ENCODE data around the gene POLE. TPM values are rescaled to one million over a fixed set of nuclear protein-coding genes. Genes with fewer than 3 reads are reported as not detected.

Gene POLE
- total RNA-seq, 3 donors from 2014 or later = 36.5 to 51.5 (median 43.5) TPM

DNA sequence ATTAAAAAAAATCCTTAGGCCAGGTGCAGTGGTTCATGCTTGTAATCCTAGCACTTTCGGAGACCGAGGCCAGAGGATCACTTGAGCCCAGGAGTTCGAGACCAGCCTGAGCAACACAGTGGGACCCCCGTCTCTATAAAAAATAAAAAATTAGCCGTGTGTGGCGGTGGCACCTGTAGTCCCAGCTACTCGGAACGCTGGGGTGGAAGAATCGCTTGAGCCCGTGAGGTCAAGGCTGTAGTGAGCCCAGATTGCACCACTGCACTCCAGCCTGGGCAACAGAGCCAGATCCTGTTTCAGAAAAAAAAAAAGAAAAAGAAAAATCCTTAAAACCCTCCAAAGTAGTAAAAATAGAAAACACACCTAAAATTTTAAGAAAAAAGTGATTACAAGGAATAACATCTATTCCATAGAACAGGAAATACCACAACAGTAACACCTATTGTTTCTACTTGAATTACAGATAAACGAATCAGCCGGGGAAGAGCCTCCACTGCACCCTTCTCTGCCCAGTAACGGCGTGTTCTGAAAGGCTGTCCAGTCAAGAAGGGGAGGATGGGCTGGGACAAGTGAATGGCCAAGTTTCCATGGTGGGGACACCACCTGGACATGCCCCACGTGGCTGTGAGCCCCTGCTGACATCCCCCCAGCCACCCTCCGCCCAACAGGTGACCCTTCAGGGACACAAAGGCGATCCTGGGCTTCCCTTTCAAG, 17.8 kb downstream of the POLE start:
- intact Hi-C loops (cut with DNase I; ENCODE audit: low total_unique reads) = no loop called here
- H3K27ac ChIP-seq = no peak overlapping the region
- no peak overlapping the region for H3K4me3 ChIP-seq
- DNase-seq (ENCODE audit: low spot score in 2 of 2) = no peak
- no peaks in the 10 kb centered on the region for H3K9me3 ChIP-seq
- H3K27me3 ChIP-seq = no peaks in the 10 kb centered on the region
- TF ChIP-seq POLR2A (IDR thresholded peaks at IDR 0.05) (no peak), POLR2AphosphoS5 (IDR thresholded peaks at IDR 0.05) (no peak)
- TF ChIP-seq, protein P1, sequence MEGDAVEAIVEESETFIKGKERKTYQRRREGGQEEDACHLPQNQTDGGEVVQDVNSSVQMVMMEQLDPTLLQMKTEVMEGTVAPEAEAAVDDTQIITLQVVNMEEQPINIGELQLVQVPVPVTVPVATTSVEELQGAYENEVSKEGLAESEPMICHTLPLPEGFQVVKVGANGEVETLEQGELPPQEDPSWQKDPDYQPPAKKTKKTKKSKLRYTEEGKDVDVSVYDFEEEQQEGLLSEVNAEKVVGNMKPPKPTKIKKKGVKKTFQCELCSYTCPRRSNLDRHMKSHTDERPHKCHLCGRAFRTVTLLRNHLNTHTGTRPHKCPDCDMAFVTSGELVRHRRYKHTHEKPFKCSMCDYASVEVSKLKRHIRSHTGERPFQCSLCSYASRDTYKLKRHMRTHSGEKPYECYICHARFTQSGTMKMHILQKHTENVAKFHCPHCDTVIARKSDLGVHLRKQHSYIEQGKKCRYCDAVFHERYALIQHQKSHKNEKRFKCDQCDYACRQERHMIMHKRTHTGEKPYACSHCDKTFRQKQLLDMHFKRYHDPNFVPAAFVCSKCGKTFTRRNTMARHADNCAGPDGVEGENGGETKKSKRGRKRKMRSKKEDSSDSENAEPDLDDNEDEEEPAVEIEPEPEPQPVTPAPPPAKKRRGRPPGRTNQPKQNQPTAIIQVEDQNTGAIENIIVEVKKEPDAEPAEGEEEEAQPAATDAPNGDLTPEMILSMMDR (IDR thresholded peaks at IDR 0.05) = no peak
- no peaks in the 10 kb centered on the region for H3K4me1 ChIP-seq
- H3K36me3 ChIP-seq = peaks cover 8% of the 10 kb centered on the region

DNA sequence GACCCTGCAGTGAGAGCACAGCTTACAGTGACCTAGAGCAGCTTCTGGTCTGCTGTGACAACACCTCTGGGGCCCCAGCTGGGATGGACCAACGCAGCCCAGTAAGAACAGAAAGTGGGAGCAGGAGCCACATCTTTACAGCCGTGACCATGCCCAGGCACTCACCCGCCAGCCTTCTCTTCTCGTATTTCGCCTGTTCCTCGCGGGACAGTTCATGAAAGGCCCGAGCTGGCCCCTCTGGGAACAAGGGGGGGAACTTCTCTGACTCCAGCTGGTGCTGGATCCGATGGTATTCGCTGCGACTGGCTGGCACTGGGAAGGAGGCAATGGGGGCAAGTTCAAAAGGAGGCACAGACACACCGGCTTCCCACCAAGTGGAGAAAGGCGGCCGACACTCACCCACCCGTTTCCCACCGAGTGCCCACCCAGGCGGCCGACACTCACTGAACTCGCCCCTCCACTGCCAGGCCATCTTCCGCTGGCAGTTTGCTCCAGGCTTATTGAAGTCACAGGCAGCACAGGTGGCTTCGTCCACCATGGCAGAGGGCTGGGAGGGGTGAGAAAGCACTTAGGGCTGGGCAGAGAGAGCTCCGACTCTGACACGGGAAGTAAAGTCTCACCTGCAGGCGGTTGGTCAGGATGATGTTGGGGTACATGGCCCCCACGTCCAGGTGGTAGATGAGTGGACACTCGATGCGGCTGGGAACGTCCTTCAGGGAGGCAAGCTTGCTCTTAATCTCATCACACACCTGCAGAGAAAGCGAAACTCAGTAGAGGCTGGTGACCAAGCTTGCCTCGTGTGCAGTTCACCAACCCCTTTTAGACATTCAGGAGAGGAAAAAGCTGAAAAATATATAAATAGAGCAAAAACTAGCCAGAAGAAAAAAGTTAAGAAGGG, 18.7 kb downstream of the POLE start:
- Histone ChIP-seq H3K4me1 (no peaks in the 10 kb centered on the region), H3K9me3 (no peaks in the 10 kb centered on the region), H3K36me3 (peaks cover 8% of the 10 kb centered on the region), H3K27ac (no peak overlapping the region), H3K4me3 (no peak overlapping the region), H3K27me3 (no peaks in the 10 kb centered on the region)
- intact Hi-C loops (cut with DNase I; ENCODE audit: low total_unique reads) = no loop called here
- DNase-seq (ENCODE audit: low spot score in 2 of 2) = no peak
- TF ChIP-seq, protein P1 (IDR thresholded peaks at IDR 0.05) = no peak
- no peak for TF ChIP-seq POLR2AphosphoS5 (IDR thresholded peaks at IDR 0.05)
- no peak for TF ChIP-seq POLR2A (IDR thresholded peaks at IDR 0.05)

DNA sequence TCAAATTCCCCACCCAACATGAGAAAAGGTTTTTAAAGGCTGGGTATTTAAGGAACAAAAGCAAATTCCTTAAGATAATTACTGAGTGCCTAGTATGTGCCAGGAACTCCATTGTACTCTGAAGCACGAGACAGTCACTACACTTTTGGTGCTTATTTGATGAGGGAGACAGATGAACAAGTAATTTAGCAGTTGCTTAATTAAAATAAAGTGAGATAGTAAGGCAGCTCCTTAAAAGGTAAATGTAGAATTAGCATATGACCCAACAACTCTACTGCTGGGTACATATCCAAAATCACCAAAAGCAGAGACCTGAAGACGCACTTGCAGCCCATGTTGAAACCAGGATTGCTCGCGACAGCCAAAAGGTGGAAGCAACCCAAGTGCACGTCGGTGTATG, 21.3 kb downstream of the POLE start:
- DNase-seq (ENCODE audit: low spot score in 2 of 2) = no peak
- no peaks in the 10 kb centered on the region for H3K4me1 ChIP-seq
- H3K36me3 ChIP-seq = peaks cover 1% of the 10 kb centered on the region
- intact Hi-C loops (cut with DNase I; ENCODE audit: low total_unique reads) = no loop called here
- H3K4me3 ChIP-seq = no peak overlapping the region
- H3K27me3 ChIP-seq = no peaks in the 10 kb centered on the region
- no peaks in the 10 kb centered on the region for H3K9me3 ChIP-seq
- TF ChIP-seq POLR2A (IDR thresholded peaks at IDR 0.05) = no peak
- TF ChIP-seq, protein P1 (IDR thresholded peaks at IDR 0.05) = no peak
- no peak for TF ChIP-seq POLR2AphosphoS5 (IDR thresholded peaks at IDR 0.05)
- no peak overlapping the region for H3K27ac ChIP-seq

DNA sequence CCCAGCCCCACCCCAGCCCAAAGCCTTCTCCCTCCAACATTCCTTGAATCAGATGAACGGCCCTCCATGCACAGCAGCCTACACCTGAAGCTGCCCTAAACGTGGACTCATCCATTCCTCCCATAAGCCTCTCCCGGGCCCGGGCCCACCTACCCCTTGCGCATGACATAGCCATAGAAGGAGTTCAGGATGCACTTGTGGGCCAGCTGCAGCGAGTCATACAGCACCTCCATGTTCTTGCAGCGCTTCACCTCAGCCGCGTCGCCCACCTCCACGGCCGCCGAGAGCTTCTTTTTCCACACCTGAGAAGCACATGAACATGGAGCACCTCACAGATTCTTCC, 22.0 kb downstream of the POLE start:
- H3K27me3 ChIP-seq = no peaks in the 10 kb centered on the region
- DNase-seq (ENCODE audit: low spot score in 2 of 2) = no peak
- no peak overlapping the region for H3K27ac ChIP-seq
- intact Hi-C loops (cut with DNase I; ENCODE audit: low total_unique reads) = no loop called here
- no peak overlapping the region for H3K4me3 ChIP-seq
- peaks cover 4% of the 10 kb centered on the region for H3K36me3 ChIP-seq
- no peaks in the 10 kb centered on the region for H3K4me1 ChIP-seq
- TF ChIP-seq POLR2A (IDR thresholded peaks at IDR 0.05) = no peak
- no peak for TF ChIP-seq POLR2AphosphoS5 (IDR thresholded peaks at IDR 0.05)
- TF ChIP-seq, protein P1 (IDR thresholded peaks at IDR 0.05) = no peak
- no peaks in the 10 kb centered on the region for H3K9me3 ChIP-seq

Data from breast epithelium (tissue), 4 donors.